Measurements from ENCODE around the gene CDC42SE1. TPM values are rescaled to one million over a fixed set of nuclear protein-coding genes. Genes with fewer than 3 reads are reported as not detected.

CDC42SE1 gene
- total and polyA plus RNA-seq, 2 donors from 2014 or later, result 36.6 to 107 TPM

DNA sequence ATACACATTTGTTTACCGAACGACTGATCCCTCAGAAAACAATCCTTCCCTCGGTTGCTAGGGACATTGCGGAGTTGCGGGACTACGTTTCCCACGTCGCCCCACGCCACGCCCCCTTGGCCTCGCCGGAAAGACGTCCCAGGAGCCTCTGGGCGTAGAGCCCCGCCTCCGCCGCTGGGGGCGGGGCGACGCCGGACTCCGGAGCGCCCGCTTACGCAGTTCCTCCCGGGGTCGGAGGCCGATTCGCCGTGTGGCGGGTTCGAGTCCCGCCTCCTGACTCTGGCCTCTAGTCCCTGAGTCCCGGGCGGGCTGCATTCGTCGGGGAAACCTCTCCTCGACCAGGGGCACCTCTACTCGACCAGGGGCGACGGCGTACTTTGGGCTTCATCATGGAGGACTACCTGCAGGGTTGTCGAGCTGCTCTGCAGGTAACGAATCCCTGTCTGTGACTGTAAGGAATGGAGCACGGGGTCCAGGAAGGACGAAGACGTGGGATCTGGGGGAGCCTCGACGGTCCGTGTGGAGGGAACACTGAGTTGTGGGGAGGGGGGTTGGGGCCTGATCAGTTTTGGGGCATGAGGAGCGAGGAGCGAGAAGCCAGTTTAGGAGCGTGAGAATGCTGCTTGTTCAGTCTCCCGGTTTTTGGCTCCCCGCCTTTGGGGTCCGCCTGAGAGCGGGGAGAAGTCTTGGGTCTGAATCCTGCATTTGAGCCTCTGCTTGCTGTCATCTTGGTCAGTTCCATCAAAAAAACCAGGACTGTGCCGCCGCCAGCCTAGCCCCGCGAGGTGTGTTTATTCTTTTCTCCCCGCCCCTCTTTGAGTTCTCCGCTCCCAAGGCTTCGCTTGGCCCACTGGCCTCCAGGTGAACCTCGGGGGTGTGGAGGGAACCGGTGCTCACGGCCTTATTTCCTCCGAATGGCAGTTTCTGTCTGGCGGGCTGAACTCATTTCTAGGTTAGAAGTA, 50.9 kb downstream of the CDC42SE1 start, which contains the start of gene PRUNE1:
Gene PRUNE1, plus strand, starts transcription at position 206 of the 962 bp plus-strand sequence. Its CDS starts 184 bp downstream, at position 390.
- Histone ChIP-seq H3K4me1 (ENCODE audit: control insufficient read depth in 2 of 3, insufficient read depth in 2 of 3, low read depth in 1 of 3, low read length in 3 of 3) (peaks cover 3 to 19% (median 14%) of the 10 kb centered on the region in 3 donors), H3K9ac (ENCODE audit: low read length in 3 of 3) (peak within 1 kb of the TSS; percentile 89 to 95 (median 94)), H3K9me3 (ENCODE audit: control insufficient read depth in 2 of 3, insufficient read depth in 1 of 3, low read length in 3 of 3) (no peaks in the 10 kb centered on the region), H3K27ac (ENCODE audit: low read depth in 2 of 2, low read length in 2 of 2) (peak within 1 kb of the TSS; percentile 91 to 95), H3K27me3 (ENCODE audit: control insufficient read depth, insufficient read depth, low read length) (no peaks in the 10 kb centered on the region), H3K36me3 (ENCODE audit: control insufficient read depth in 2 of 3, insufficient read depth in 3 of 3, low read length in 3 of 3) (no peaks in the 10 kb centered on the region), H3K4me3 (ENCODE audit: low read length in 3 of 3) (peak within 1 kb of the TSS; percentile 81 to 95 (median 95))
- FAIRE-seq (no peak), DNase-seq (peak; percentile 96 to 99 (median 98))
- TF ChIP-seq, protein P1, sequence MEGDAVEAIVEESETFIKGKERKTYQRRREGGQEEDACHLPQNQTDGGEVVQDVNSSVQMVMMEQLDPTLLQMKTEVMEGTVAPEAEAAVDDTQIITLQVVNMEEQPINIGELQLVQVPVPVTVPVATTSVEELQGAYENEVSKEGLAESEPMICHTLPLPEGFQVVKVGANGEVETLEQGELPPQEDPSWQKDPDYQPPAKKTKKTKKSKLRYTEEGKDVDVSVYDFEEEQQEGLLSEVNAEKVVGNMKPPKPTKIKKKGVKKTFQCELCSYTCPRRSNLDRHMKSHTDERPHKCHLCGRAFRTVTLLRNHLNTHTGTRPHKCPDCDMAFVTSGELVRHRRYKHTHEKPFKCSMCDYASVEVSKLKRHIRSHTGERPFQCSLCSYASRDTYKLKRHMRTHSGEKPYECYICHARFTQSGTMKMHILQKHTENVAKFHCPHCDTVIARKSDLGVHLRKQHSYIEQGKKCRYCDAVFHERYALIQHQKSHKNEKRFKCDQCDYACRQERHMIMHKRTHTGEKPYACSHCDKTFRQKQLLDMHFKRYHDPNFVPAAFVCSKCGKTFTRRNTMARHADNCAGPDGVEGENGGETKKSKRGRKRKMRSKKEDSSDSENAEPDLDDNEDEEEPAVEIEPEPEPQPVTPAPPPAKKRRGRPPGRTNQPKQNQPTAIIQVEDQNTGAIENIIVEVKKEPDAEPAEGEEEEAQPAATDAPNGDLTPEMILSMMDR (IDR thresholded peaks at IDR 0.05; ENCODE audit: borderline replicate concordance, extremely low read depth, insufficient read depth), result no peak
- intact Hi-C loops (cut with DNase I), result no loop called here

DNA sequence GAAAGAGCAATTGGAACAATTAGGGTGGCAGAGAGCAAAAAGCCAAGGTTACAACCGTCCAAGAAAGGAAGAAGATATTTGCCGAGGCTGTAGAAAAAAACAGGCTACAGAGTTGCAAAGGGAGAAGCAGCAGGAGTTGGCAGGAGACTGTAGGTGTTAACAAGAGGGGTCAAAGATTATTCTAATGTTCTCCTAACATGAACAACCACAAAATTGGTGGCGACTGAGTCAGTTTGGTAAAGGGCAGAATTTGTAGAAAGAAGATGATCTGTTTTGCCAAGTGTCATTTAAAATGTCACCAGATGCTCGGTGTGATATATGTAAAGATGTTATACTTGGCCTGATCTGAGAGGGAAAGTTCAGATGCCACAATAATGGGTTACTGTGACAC, 51.6 kb downstream of the CDC42SE1 start:
- intact Hi-C loops (cut with DNase I), result no loop called here
- H3K9me3 ChIP-seq (ENCODE audit: control insufficient read depth in 2 of 3, insufficient read depth in 1 of 3, low read length in 3 of 3), result no peaks in the 10 kb centered on the region
- no peak for FAIRE-seq
- H3K4me1 ChIP-seq (ENCODE audit: control insufficient read depth in 2 of 3, insufficient read depth in 2 of 3, low read depth in 1 of 3, low read length in 3 of 3), result peaks cover 7 to 19% (median 17%) of the 10 kb centered on the region in 3 donors
- H3K9ac ChIP-seq (ENCODE audit: low read length in 3 of 3), result peak overlapping the region; percentile 4 to 95 (median 61)
- peak overlapping the region; percentile 85 to 95 for H3K27ac ChIP-seq (ENCODE audit: low read depth in 2 of 2, low read length in 2 of 2)
- no peaks in the 10 kb centered on the region for H3K27me3 ChIP-seq (ENCODE audit: control insufficient read depth, insufficient read depth, low read length)
- H3K36me3 ChIP-seq (ENCODE audit: control insufficient read depth in 2 of 3, insufficient read depth in 3 of 3, low read length in 3 of 3), result no peaks in the 10 kb centered on the region
- no peak for DNase-seq
- peak overlapping the region; percentile 48 to 95 (median 95) for H3K4me3 ChIP-seq (ENCODE audit: low read length in 3 of 3)
- TF ChIP-seq, protein P1 (IDR thresholded peaks at IDR 0.05; ENCODE audit: borderline replicate concordance, extremely low read depth, insufficient read depth), result no peak

DNA sequence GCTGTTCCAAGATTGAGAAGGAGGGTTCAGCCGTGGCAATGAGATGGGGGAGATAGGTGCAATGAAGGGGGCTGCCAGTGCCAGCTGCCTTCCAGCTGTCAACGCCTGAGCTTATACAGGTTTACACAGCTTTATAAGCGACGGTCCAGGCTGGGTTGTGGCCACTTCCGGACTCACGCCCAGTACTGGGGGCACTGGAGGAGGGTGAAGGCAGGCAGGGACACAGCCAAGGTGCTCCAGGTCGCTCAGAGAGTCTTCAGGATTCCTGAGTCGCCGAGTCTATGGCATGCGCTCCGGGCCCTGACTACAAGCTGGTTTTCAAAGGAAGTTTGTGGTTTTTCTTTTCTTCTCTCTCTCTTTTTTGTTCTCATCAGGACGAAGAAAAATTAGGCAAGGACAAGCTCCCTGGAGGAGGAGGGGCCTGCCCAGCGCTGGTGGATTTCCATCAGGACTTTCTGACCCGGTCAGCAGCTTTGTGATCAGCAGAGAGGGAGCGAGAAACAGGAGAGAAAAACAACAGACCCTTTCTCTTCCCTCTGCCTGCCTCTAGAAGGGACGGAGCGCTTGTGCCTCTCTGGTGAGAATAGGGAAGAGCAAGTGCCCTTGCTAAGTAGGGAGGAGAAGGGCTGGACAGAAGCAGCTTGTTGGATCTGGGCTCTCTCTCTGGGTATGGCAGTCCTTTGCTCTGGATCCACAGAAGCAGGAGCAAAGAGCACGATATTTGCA, 52.9 kb downstream of the CDC42SE1 start, which contains the start of gene MINDY1:
Gene MINDY1, minus strand, starts transcription at position 576 of the 726 bp plus-strand sequence. CDS start 4,285 bp downstream, outside the sequence.
- H3K9ac ChIP-seq (ENCODE audit: low read length in 3 of 3), result peak within 1 kb of the TSS; percentile 80 to 95 (median 88)
- FAIRE-seq, result no peak
- intact Hi-C loops (cut with DNase I), result no loop called here

More for the DNA sequence above, 52.9 kb downstream of the CDC42SE1 start, which contains the start of gene MINDY1:
- H3K36me3 ChIP-seq (ENCODE audit: control insufficient read depth in 2 of 3, insufficient read depth in 3 of 3, low read length in 3 of 3), result peaks cover 0 to 10% (median 2%) of the 10 kb centered on the region in 3 donors
- peaks cover 7 to 26% (median 18%) of the 10 kb centered on the region in 3 donors for H3K4me1 ChIP-seq (ENCODE audit: control insufficient read depth in 2 of 3, insufficient read depth in 2 of 3, low read depth in 1 of 3, low read length in 3 of 3)
- H3K4me3 ChIP-seq (ENCODE audit: low read length in 3 of 3), result peak within 1 kb of the TSS; percentile 83 to 97 (median 95)
- peak within 1 kb of the TSS; percentile 85 to 95 for H3K27ac ChIP-seq (ENCODE audit: low read depth in 2 of 2, low read length in 2 of 2)
- TF ChIP-seq, protein P1 (IDR thresholded peaks at IDR 0.05; ENCODE audit: borderline replicate concordance, extremely low read depth, insufficient read depth), result peak; percentile 57
- peak; percentile 82 to 96 (median 86) for DNase-seq
- H3K9me3 ChIP-seq (ENCODE audit: control insufficient read depth in 2 of 3, insufficient read depth in 1 of 3, low read length in 3 of 3), result no peaks in the 10 kb centered on the region
- no peaks in the 10 kb centered on the region for H3K27me3 ChIP-seq (ENCODE audit: control insufficient read depth, insufficient read depth, low read length)
